Thoracic aorta (tissue), 2 donors: ENCODE data around the gene RIOK1. TPM values are rescaled to one million over a fixed set of nuclear protein-coding genes. Genes with fewer than 3 reads are reported as not detected.

Source experiments
- ATAC-seq: fragments of 150-250 bp; one replicate; pipeline ENCODE4 v1.8.0; 2017; ENCODE audit warnings: low read depth; ENCODE audit not compliant: insufficient number of reproducible peaks, low FRiP score
- DNase-seq: peaks from one replicate; pipeline ENCODE4 v3.0.0-alpha.2; 2020; ENCODE audit warnings: low spot score
- H3K27ac ChIP-seq, 2 donors: fragments of 200-600 bp; sonication (generic); 1 replicate in 1 of 2; 2 replicates in 1 of 2; pipeline ENCODE4 v1.5.1; 2016; ENCODE audit warnings: mild to moderate bottlenecking in 2 of 2, moderate library complexity in 2 of 2
- H3K27me3 ChIP-seq: fragments of 200-600 bp; sonication (generic); replicated peaks from 2 replicates; pipeline ENCODE4 v1.6.0; 2016; ENCODE audit warnings: mild to moderate bottlenecking; ENCODE audit not compliant: insufficient read depth
- H3K36me3 ChIP-seq: fragments of 200-600 bp; sonication (generic); one replicate; pipeline ENCODE4 v1.5.1; 2016
- H3K4me1 ChIP-seq, 2 donors: fragments of 200-600 bp; sonication (generic); 1 replicate in 1 of 2; 2 replicates in 1 of 2; pipeline versions ENCODE4 v1.5.1 to v1.6.0; 2016; ENCODE audit warnings: low read depth in 2 of 2, mild to moderate bottlenecking in 1 of 2; ENCODE audit not compliant: control insufficient read depth in 1 of 2
- H3K4me3 ChIP-seq: fragments of 200-600 bp; sonication (generic); 2 replicates; pipeline ENCODE4 v1.5.1; 2016; ENCODE audit warnings: mild to moderate bottlenecking
- H3K9me3 ChIP-seq: fragments of 200-600 bp; sonication (generic); 2 replicates; pipeline ENCODE4 v1.5.1; 2016
- total RNA-seq, 2 donors: library from RNA; depleted of rRNA; stranded (reverse); fragments of >200 nt; gene quantifications; one replicate each; pipeline versions ENCODE4 v1.1.0 to v1.2.3, GENCODE V29; 2016
- TF ChIP-seq, protein P1 (sequence below): fragments of 200-600 bp; sonication (generic); IDR thresholded peaks from one replicate; pipeline ENCODE4 v1.5.1; 2019; ENCODE audit warnings: antibody characterized with exemption

RIOK1 gene
- total RNA-seq, 2 donors from 2014 or later, result 12.6 to 25.5 TPM

- Histone ChIP-seq H3K27me3 (no peaks in the 10 kb centered on the region), H3K36me3 (no peaks in the 10 kb centered on the region), H3K4me1 (no peaks in the 10 kb centered on the region), H3K9me3 (no peaks in the 10 kb centered on the region), H3K27ac (no peak overlapping the region), H3K4me3 (no peak overlapping the region)
- DNase-seq (no peak), ATAC-seq (no peak)
- TF ChIP-seq, protein P1, sequence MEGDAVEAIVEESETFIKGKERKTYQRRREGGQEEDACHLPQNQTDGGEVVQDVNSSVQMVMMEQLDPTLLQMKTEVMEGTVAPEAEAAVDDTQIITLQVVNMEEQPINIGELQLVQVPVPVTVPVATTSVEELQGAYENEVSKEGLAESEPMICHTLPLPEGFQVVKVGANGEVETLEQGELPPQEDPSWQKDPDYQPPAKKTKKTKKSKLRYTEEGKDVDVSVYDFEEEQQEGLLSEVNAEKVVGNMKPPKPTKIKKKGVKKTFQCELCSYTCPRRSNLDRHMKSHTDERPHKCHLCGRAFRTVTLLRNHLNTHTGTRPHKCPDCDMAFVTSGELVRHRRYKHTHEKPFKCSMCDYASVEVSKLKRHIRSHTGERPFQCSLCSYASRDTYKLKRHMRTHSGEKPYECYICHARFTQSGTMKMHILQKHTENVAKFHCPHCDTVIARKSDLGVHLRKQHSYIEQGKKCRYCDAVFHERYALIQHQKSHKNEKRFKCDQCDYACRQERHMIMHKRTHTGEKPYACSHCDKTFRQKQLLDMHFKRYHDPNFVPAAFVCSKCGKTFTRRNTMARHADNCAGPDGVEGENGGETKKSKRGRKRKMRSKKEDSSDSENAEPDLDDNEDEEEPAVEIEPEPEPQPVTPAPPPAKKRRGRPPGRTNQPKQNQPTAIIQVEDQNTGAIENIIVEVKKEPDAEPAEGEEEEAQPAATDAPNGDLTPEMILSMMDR, result no peak
Measured at GRCh38 chr6:7442467-7442866, 52.9 kb downstream of the RIOK1 start.

DNA sequence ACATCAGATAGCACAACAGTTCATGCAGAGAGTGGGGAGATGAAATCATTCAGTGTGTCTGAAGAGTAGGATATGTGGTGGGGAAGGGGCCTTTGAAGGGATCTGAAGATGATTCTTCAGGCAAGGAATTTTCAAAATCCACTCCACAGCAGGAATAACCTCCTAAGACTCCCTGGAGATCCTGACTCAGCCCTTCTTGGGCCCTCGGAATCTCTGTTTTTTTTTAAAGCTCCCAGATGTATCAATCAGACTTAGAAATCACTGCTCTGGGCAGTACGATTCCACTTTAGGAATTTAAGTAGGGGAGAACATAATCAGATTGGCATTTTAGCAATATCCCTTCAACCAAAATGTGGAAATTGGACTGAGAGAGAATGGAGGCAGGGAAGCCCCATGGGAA is 55.5 kb downstream of the RIOK1 start:
- TF ChIP-seq, protein P1, result no peak
- no peak overlapping the region for H3K27ac ChIP-seq
- no peaks in the 10 kb centered on the region for H3K36me3 ChIP-seq
- no peaks in the 10 kb centered on the region for H3K4me1 ChIP-seq
- DNase-seq (no peak), ATAC-seq (no peak)
- no peaks in the 10 kb centered on the region for H3K27me3 ChIP-seq
- no peaks in the 10 kb centered on the region for H3K9me3 ChIP-seq
- H3K4me3 ChIP-seq, result no peak overlapping the region

DNA sequence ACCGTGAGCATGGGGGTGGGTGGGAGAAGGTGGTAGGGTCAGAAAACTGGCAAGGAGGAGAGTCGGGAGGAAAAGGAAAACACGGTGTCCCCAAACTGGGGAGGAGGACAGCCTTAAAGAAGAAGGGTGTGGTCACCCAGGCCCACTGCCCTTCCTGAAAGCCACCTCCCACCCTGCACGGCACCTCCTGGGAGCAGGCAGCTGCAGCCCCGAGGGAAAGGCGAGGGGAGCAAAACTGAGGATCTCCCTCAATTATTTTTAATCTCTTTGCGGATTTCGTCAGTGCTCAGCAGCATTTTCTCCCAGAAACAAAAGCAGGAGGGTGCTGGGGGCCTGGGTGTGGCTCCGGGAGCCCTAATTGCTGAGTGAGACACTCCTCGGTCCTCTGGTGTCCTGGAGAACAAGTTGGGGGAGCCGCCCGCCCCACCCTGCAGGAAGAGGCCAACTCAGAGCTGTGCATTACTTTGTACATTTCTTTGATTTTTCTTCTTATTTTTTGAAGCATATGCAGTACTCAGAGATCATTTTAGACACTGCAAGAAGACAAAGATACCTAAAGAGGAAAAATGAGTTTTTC is 56.4 kb downstream of the RIOK1 start:
- ATAC-seq, result no peak
- no peak overlapping the region for H3K4me3 ChIP-seq
- no peaks in the 10 kb centered on the region for H3K9me3 ChIP-seq
- TF ChIP-seq, protein P1, result no peak
- H3K27ac ChIP-seq, result no peak overlapping the region
- H3K4me1 ChIP-seq, result no peaks in the 10 kb centered on the region
- DNase-seq, result no peak
- H3K36me3 ChIP-seq, result no peaks in the 10 kb centered on the region
- H3K27me3 ChIP-seq, result no peaks in the 10 kb centered on the region

- Histone ChIP-seq H3K27ac (no peak overlapping the region), H3K4me3 (no peak overlapping the region), H3K36me3 (no peaks in the 10 kb centered on the region), H3K9me3 (no peaks in the 10 kb centered on the region), H3K27me3 (no peaks in the 10 kb centered on the region), H3K4me1 (no peaks in the 10 kb centered on the region)
- no peak for ATAC-seq
- DNase-seq, result no peak
- TF ChIP-seq, protein P1, result no peak
Measured at GRCh38 chr6:7446619-7447325, 57.2 kb downstream of the RIOK1 start.

DNA sequence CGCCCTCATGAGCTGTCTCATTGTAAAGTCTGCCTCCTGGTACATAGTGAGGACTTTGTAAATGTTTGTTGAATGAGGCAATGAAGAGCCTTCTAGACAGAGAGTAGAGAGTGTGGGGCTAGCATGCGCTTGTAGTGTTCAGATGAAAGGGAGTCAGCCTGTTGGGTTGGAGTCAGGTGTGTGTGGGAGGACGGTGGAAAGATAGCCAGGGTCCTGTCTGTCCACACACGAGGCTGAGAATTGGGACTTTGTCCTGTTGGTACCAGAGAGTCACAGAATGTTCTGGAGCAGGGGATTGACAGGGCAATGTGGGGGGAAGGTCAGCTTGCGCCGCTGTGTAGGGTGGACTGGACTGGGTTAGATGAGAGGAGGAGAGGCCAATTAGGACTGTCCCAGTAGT is 58.6 kb downstream of the RIOK1 start:
- Histone ChIP-seq H3K9me3 (no peaks in the 10 kb centered on the region), H3K36me3 (no peaks in the 10 kb centered on the region), H3K27me3 (no peaks in the 10 kb centered on the region), H3K27ac (no peak overlapping the region), H3K4me1 (no peaks in the 10 kb centered on the region), H3K4me3 (no peak overlapping the region)
- no peak for ATAC-seq
- TF ChIP-seq, protein P1, result no peak
- no peak for DNase-seq
